Measurements from ENCODE around the gene FECH. TPM values are rescaled to one million over a fixed set of nuclear protein-coding genes. Genes with fewer than 3 reads are reported as not detected.

FECH gene
- total and polyA plus RNA-seq, 10 of the 15 experiments (the other 5 are each of a cell fraction or from before 2014, with no cell fraction given): 9.9 to 50.0 (median 30.1) TPM

DNA sequence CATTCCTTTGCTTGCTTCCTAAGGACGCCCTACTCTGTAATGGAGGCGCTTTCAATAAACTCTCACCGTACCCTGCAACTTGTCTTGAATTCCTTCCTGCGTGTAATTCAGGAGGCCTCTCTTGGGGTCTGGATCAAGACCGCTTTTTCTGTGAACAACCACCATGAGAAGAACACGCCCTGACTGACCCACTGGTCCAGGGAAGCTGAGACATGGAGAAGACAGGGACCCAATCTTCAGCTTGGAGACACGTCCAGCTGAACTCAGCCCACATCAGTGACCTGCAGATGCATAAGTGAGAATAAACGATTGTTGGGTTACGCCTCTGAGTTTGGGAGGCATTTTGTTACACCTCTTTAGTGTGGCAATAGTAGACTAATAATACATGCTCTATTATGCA is 42.9 kb upstream of the FECH start (continued):
- TF ChIP-seq, protein P1, sequence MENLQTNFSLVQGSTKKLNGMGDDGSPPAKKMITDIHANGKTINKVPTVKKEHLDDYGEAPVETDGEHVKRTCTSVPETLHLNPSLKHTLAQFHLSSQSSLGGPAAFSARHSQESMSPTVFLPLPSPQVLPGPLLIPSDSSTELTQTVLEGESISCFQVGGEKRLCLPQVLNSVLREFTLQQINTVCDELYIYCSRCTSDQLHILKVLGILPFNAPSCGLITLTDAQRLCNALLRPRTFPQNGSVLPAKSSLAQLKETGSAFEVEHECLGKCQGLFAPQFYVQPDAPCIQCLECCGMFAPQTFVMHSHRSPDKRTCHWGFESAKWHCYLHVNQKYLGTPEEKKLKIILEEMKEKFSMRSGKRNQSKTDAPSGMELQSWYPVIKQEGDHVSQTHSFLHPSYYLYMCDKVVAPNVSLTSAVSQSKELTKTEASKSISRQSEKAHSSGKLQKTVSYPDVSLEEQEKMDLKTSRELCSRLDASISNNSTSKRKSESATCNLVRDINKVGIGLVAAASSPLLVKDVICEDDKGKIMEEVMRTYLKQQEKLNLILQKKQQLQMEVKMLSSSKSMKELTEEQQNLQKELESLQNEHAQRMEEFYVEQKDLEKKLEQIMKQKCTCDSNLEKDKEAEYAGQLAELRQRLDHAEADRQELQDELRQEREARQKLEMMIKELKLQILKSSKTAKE (IDR thresholded peaks at IDR 0.05; ENCODE audit: low read depth, poor library complexity, severe bottlenecking): no peak
- TF ChIP-seq, protein P2, sequence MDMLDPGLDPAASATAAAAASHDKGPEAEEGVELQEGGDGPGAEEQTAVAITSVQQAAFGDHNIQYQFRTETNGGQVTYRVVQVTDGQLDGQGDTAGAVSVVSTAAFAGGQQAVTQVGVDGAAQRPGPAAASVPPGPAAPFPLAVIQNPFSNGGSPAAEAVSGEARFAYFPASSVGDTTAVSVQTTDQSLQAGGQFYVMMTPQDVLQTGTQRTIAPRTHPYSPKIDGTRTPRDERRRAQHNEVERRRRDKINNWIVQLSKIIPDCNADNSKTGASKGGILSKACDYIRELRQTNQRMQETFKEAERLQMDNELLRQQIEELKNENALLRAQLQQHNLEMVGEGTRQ (IDR thresholded peaks at IDR 0.05; ENCODE audit: borderline replicate concordance, low read depth, low read length): no peak
- no peak for TF ChIP-seq CREB1 (IDR thresholded peaks at IDR 0.05; ENCODE audit: low read depth)
- no peak for TF ChIP-seq KLF5 (IDR thresholded peaks at IDR 0.05; ENCODE audit: partially characterized antibody)
- TF ChIP-seq TBL1XR1 (IDR thresholded peaks at IDR 0.05; ENCODE audit: low read depth, low read length): no peak
- TF ChIP-seq POLR2AphosphoS2 (IDR thresholded peaks at IDR 0.05; ENCODE audit: low read depth, low read length): no peak
- no peak for TF ChIP-seq TCF7 (IDR thresholded peaks at IDR 0.05; ENCODE audit: borderline replicate concordance)

DNA sequence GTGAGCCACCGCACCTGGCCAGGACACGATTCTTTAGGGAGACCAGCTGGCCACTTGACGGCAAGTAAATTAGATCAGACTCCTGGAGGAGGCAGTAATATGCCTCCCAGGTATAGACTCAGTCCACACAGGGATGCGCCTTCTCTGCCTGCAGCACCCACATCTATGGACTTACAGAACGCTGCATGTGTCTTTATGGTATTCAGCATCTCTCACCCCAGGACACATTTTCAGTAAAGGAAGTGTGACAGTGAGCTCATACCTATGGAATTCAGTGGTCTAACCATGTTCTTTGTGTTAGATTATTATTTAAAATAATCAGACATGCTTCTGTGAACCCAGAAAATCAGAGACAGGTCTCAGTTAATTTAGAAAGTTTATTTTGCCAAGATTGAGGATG is 41.0 kb upstream of the FECH start:
- ChIA-PET CTCF (interaction anchor here (1.9 kb wide), 1 partner anchor 231 kb away, joined by 4 read pairs; no protein-coding TSS in a partner anchor), POLR2A (no interaction called here), RAD21 (ENCODE audit: unreplicated experiment) (no interaction called here), SMC1A (ENCODE audit: uncharacterized antibody, unreplicated experiment) (interaction anchor here (0.6 kb wide), 1 partner anchor 408 kb away, joined by 4 read pairs; no protein-coding TSS in a partner anchor)
- DNase-seq (ENCODE audit: low read depth, low spot score) (no peak), ATAC-seq (no peak), FAIRE-seq (no peak)
- TF ChIP-seq, protein P3, sequence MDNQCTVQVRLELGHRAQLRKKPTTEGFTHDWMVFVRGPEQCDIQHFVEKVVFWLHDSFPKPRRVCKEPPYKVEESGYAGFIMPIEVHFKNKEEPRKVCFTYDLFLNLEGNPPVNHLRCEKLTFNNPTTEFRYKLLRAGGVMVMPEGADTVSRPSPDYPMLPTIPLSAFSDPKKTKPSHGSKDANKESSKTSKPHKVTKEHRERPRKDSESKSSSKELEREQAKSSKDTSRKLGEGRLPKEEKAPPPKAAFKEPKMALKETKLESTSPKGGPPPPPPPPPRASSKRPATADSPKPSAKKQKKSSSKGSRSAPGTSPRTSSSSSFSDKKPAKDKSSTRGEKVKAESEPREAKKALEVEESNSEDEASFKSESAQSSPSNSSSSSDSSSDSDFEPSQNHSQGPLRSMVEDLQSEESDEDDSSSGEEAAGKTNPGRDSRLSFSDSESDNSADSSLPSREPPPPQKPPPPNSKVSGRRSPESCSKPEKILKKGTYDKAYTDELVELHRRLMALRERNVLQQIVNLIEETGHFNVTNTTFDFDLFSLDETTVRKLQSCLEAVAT (IDR thresholded peaks at IDR 0.05): no peak
- TF ChIP-seq CHD2 (IDR thresholded peaks at IDR 0.05; ENCODE audit: borderline replicate concordance, low read depth, low read length) (no peak), MEF2A (IDR thresholded peaks at IDR 0.05; ENCODE audit: insufficient read depth, low read depth, low read length) (no peak), ATF7 (IDR thresholded peaks at IDR 0.05; ENCODE audit: low read depth) (no peak)
- no peaks in the 10 kb centered on the region for H4K20me1 ChIP-seq (ENCODE audit: control insufficient read depth, insufficient read depth)
- BruUV-seq (replicated peaks): no TSS peak
- H2AFZ ChIP-seq (ENCODE audit: control insufficient read depth, low read depth, low read length): no peak overlapping the region
- no peaks in the 10 kb centered on the region for H3K36me3 ChIP-seq (ENCODE audit: control insufficient read depth in 2 of 2, insufficient read depth in 2 of 2, low read length in 1 of 2)
- no peak overlapping the region for H3K27ac ChIP-seq (ENCODE audit: control insufficient read depth, insufficient read depth)
- WGBS (ENCODE audit: insufficient coverage, insufficient replicate concordance, low lambda C conversion rate, missing lambda C conversion rate): 85% methylated on average over 5 of the region's 5 CpGs
- no peak overlapping the region for H3K4me3 ChIP-seq
- H3K4me1 ChIP-seq (ENCODE audit: control insufficient read depth, insufficient read depth, low read length): peaks cover 6% of the 10 kb centered on the region
- no peak overlapping the region for H3K9ac ChIP-seq (ENCODE audit: control insufficient read depth, insufficient read depth, low read length)
- no peaks in the 10 kb centered on the region for H3K27me3 ChIP-seq (replicated peaks in 1 of 2; ENCODE audit: control insufficient read depth in 2 of 2, insufficient read depth in 2 of 2, low read length in 1 of 2)
- H3K4me2 ChIP-seq (ENCODE audit: control insufficient read depth, insufficient read depth): no peak overlapping the region
- intact Hi-C loops (cut with micrococcal nuclease; ENCODE audit: unreplicated experiment): no loop called here
- H3K9me3 ChIP-seq (replicated peaks; ENCODE audit: control insufficient read depth, insufficient read depth, low read length): no peaks in the 10 kb centered on the region
- no peaks in the 10 kb centered on the region; the same call in 1 of the 2 replicates for H3K79me2 ChIP-seq (ENCODE audit: control insufficient read depth, insufficient read depth, low read length)
- in situ Hi-C loops (cut with MboI): loop anchor here (25.0 kb wide), 1 partner anchor 210 kb away; no protein-coding TSS in a partner anchor

Data from GM12878 (cell line).